ENCODE measurements around the gene IFT81. TPM values are rescaled to one million over a fixed set of nuclear protein-coding genes. Genes with fewer than 3 reads are reported as not detected.
A peak's percentile ranks its signal among the peaks of the same experiment; 100 is the strongest.

The IFT81 gene
- total RNA-seq, 1 donor, result 18.5 TPM

- H3K27ac ChIP-seq (ENCODE audit: low read depth, low read length), result no peak overlapping the region
- H3K27me3 ChIP-seq (ENCODE audit: insufficient read depth, low read length), result no peaks in the 10 kb centered on the region
- H3K4me3 ChIP-seq (ENCODE audit: insufficient read depth, low read length), result no peak overlapping the region
- DNase-seq (ENCODE audit: insufficient read length, low spot score, missing footprints), result no peak
- no peak for TF ChIP-seq CTCF (IDR thresholded peaks at IDR 0.05; ENCODE audit: extremely low read depth, low read depth, low read length)
- no peaks in the 10 kb centered on the region for H3K4me1 ChIP-seq (ENCODE audit: insufficient read depth, low read length)
- no peaks in the 10 kb centered on the region for H3K9me3 ChIP-seq (ENCODE audit: low read depth, low read length)
- no peaks in the 10 kb centered on the region for H4K20me1 ChIP-seq (ENCODE audit: insufficient read depth, low read length)
- no peaks in the 10 kb centered on the region for H3K79me2 ChIP-seq (ENCODE audit: insufficient read depth, low read length)
- no peak overlapping the region for H3K4me2 ChIP-seq (ENCODE audit: insufficient read depth, low read length)
- H3K36me3 ChIP-seq (ENCODE audit: insufficient read depth, low read length), result peaks cover 7% of the 10 kb centered on the region
- H2AFZ ChIP-seq (ENCODE audit: low read length), result no peak overlapping the region
Observed at GRCh38 chr12:110193196-110193595, 69.0 kb downstream of the IFT81 start.

- no peak for DNase-seq (ENCODE audit: insufficient read length, low spot score, missing footprints)
- Histone ChIP-seq H3K27ac (ENCODE audit: low read depth, low read length) (no peak overlapping the region), H3K4me3 (ENCODE audit: insufficient read depth, low read length) (no peak overlapping the region), H4K20me1 (ENCODE audit: insufficient read depth, low read length) (no peaks in the 10 kb centered on the region), H3K4me1 (ENCODE audit: insufficient read depth, low read length) (peaks cover 21% of the 10 kb centered on the region), H3K79me2 (ENCODE audit: insufficient read depth, low read length) (no peaks in the 10 kb centered on the region), H3K9me3 (ENCODE audit: low read depth, low read length) (no peaks in the 10 kb centered on the region), H3K27me3 (ENCODE audit: insufficient read depth, low read length) (no peaks in the 10 kb centered on the region), H3K4me2 (ENCODE audit: insufficient read depth, low read length) (no peak overlapping the region), H2AFZ (ENCODE audit: low read length) (no peak overlapping the region), H3K36me3 (ENCODE audit: insufficient read depth, low read length) (no peaks in the 10 kb centered on the region)
- TF ChIP-seq CTCF (IDR thresholded peaks at IDR 0.05; ENCODE audit: extremely low read depth, low read depth, low read length), result no peak
Observed at GRCh38 chr12:110197003-110197402, 72.8 kb downstream of the IFT81 start.

DNA sequence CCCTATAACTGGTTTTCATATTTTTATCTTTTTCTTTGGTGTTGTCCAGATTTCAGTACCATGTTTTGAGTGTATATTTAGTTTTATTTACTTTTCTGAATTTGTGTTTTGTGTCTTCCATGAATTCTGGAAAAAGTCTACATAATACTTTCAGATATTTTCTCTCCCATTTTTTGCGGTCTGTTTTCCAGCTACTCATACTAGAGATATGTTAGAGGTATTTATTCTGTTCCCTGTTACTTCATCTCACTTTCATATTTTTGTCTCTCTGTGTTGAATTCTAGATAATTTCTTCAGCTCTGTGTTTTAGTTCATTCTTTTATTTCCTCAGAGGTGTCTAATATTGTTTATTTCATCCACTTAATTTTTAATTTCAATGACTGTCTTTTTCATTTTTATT is 74.2 kb downstream of the IFT81 start:
- Histone ChIP-seq H3K4me1 (ENCODE audit: insufficient read depth, low read length) (peaks cover 21% of the 10 kb centered on the region), H4K20me1 (ENCODE audit: insufficient read depth, low read length) (no peaks in the 10 kb centered on the region), H3K9me3 (ENCODE audit: low read depth, low read length) (no peaks in the 10 kb centered on the region), H3K36me3 (ENCODE audit: insufficient read depth, low read length) (peaks cover 3% of the 10 kb centered on the region), H3K27me3 (ENCODE audit: insufficient read depth, low read length) (no peaks in the 10 kb centered on the region), H2AFZ (ENCODE audit: low read length) (no peak overlapping the region), H3K4me3 (ENCODE audit: insufficient read depth, low read length) (no peak overlapping the region), H3K4me2 (ENCODE audit: insufficient read depth, low read length) (no peak overlapping the region), H3K27ac (ENCODE audit: low read depth, low read length) (peak overlapping the region; percentile 63), H3K79me2 (ENCODE audit: insufficient read depth, low read length) (no peaks in the 10 kb centered on the region)
- TF ChIP-seq CTCF (IDR thresholded peaks at IDR 0.05; ENCODE audit: extremely low read depth, low read depth, low read length), result no peak
- DNase-seq (ENCODE audit: insufficient read length, low spot score, missing footprints), result peak; percentile 38

DNA sequence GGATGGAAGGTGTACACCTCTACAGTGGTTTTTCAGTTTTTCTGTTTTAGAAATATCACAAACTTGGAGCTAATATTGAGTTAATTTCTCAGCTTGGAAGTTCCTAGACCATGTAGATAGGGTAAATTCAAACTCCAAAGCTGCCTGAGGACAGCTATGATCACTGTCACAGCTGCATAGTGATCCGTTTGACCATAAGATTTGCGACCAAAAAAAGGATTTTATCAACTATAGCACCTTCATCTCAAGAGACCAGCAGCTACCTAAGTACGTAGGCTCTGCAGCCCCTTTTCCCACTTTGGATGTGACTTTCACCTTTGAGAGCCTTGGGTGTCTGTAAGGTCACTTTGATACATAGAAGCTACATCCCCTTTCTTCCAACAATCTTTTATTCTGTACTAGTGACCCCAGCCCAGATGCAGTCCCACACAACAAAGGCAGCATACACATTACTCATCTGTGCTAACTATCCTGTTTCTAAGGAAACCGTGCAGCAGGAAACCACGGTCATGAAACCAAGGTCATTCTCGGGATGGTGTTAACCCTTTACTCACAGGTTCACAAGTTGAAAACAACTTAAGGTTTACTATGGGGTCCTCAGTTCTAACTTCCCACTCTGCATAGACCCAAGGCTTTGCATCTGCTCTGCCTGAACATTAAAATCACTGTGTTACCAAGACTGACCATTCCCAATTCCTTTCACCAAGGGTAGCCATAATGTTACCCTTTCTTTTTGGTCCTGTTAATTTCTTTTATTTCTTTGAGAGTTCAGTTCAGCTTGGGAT is 75.4 kb downstream of the IFT81 start:
- no peak for TF ChIP-seq CTCF (IDR thresholded peaks at IDR 0.05; ENCODE audit: extremely low read depth, low read depth, low read length)
- no peaks in the 10 kb centered on the region for H3K27me3 ChIP-seq (ENCODE audit: insufficient read depth, low read length)
- H3K27ac ChIP-seq (ENCODE audit: low read depth, low read length), result peak overlapping the region; percentile 63
- H3K4me3 ChIP-seq (ENCODE audit: insufficient read depth, low read length), result no peak overlapping the region
- H3K4me2 ChIP-seq (ENCODE audit: insufficient read depth, low read length), result peak overlapping the region; percentile 45
- DNase-seq (ENCODE audit: insufficient read length, low spot score, missing footprints), result peak; percentile 0
- peaks cover 13% of the 10 kb centered on the region for H3K36me3 ChIP-seq (ENCODE audit: insufficient read depth, low read length)
- H3K9me3 ChIP-seq (ENCODE audit: low read depth, low read length), result no peaks in the 10 kb centered on the region
- no peaks in the 10 kb centered on the region for H3K79me2 ChIP-seq (ENCODE audit: insufficient read depth, low read length)
- H4K20me1 ChIP-seq (ENCODE audit: insufficient read depth, low read length), result no peaks in the 10 kb centered on the region
- H2AFZ ChIP-seq (ENCODE audit: low read length), result no peak overlapping the region
- H3K4me1 ChIP-seq (ENCODE audit: insufficient read depth, low read length), result peaks cover 21% of the 10 kb centered on the region
